ENCODE data around the gene C4orf54.

GRCh38 chr4:99629962-99630554 lies 27.6 kb downstream of the C4orf54 start:
- TF ChIP-seq POLR2AphosphoS5 (IDR thresholded peaks at IDR 0.05) (no peak), CTCF (IDR thresholded peaks at IDR 0.05; ENCODE audit: poor library complexity, severe bottlenecking) (no peak), REST (IDR thresholded peaks at IDR 0.05; ENCODE audit: borderline replicate concordance) (no peak), EZH2 (IDR thresholded peaks at IDR 0.05; ENCODE audit: borderline replicate concordance, insufficient read depth, low read length, poor library complexity, severe bottlenecking) (no peak), SMC3 (conservative IDR thresholded peaks at IDR 0.05; ENCODE audit: poor library complexity) (no peak), RAD21 (conservative IDR thresholded peaks at IDR 0.05) (no peak), TAF1 (IDR thresholded peaks at IDR 0.05; ENCODE audit: low read depth) (no peak), EP300 (conservative IDR thresholded peaks at IDR 0.05; ENCODE audit: poor library complexity, severe bottlenecking) (no peak), MXI1 (conservative IDR thresholded peaks at IDR 0.05; ENCODE audit: poor library complexity, severe bottlenecking) (no peak)
